GM18499 (cell line): ENCODE data around the gene BLTP3B.

ENCODE experiments used
- ATAC-seq: cut with Tn5 transposase; IDR thresholded peaks from one replicate; pipeline ENCODE4 v1.9.1; 2021; ENCODE audit warnings: moderate number of reproducible peaks; ENCODE audit not compliant: insufficient read depth, unreplicated experiment

The BLTP3B gene

GRCh38 chr12:100120355-100120754 is 22.3 kb downstream of the BLTP3B start:
- ATAC-seq, result no peak

DNA sequence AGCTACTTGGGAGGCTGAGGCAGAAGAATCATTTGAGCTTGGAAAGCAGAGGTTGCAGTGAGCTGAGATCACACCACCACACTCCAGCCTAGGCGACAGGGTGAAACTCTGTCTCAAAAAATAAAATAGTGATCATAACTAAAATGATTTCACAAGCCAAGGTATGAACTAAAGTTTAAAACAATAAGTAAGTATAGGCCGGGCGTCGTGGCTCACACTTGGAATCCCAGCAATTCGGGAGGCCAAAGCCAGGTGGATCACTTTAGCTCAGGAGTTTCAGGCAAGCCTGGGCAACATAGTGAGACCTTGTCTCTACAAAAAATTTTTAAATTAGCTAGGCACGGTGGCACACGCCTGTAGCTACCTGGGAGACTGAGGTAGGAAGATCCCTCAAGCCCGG is 27.4 kb downstream of the BLTP3B start:
- ATAC-seq, result no peak

- ATAC-seq, result no peak
Observed at GRCh38 chr12:100114574-100114973, 28.1 kb downstream of the BLTP3B start.

DNA sequence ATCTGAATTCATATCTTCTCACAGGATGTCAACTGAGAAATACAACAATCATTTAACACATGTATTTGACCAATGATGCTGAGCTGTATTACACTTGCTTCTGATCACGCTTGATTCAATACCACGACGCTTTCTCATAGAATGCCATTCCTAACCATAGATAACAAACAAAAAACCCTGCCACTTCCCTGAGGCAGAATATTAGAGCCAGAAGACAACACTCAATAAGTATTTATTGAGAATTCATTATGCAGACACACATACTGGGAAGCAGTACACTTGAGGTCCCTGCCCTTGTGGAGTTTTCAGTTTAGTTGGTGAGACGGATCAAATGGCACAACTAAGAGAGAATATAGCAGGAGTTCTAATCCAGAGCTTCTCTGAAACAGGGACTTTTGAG is 32.4 kb downstream of the BLTP3B start:
- no peak for ATAC-seq

DNA sequence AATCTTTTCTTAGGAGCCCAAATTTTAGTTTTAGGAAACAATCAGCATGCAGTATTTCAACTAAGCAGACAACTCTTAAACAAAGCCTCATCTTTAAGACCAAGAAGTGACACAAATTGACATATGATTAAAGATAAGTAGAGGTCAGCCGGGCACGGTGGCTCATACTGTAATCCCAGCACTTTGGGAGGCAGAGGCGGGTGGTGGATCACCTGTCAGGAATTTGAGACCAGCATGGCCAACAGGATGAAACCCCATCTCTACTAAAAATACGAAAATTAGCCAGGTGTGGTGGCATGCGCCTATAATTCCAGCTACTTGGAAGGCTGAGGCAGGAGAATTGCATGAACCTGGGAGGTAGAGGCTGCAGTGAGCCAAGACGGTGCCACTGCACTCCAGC is 35.8 kb downstream of the BLTP3B start:
- no peak for ATAC-seq

DNA sequence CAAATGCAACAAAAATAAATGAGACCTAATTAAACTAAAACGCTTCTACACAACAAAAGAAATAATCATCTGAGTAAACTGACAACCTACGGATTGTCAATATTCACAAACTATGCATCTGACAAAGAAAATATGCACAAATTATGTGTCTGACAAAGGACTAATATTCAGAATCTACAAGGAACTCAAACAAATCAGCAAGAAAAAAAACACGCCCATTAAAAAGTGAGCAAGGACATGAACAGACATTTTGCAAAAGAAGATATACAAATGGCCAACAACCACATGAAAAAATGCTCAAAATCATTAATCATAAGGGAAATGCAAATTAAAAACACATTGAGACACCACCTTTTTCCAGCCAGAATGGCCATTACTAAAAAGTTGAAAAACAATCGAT is 37.0 kb downstream of the BLTP3B start:
- no peak for ATAC-seq

DNA sequence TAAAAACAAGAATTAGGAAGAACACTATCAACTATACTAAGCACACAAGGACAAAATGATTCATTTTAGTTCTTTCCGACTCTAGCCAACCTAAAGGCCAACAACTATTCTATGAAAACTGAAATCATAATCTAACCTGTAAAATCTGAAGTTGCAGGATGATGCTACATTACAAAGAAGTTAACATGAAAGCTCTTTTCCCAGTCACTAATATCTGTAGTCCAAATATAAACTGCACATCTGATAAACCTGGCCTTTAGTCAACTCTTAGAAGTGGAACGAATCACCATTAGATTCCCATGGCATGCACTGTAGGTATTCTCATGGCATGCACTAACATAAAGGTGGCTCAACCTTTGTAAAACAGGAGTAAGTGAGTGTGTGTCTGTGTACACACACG is 41.7 kb downstream of the BLTP3B start:
- no peak for ATAC-seq
